B cell (primary cell): ENCODE measurements around the gene AUTS2. TPM values are rescaled to one million over a fixed set of nuclear protein-coding genes. Genes with fewer than 3 reads are reported as not detected.

Source experiments
- ATAC-seq: fragments of 200-7000 bp; cut with Tn5 transposase; one replicate; pipeline ENCODE4 v1.10.0; 2021; ENCODE audit warnings: low read depth, mild to moderate bottlenecking, moderate number of reproducible peaks, moderate library complexity
- CTCF ChIA-PET: fragments of 350-600 bp; sonication (Branson Sonifier 250); formaldehyde crosslinking; loops from one replicate; lab custom pipeline; 2021; ENCODE audit warnings: antibody characterized with exemption, inconsistent platforms; lab: Charles Lee
- POLR2A ChIA-PET: fragments of 350-600 bp; sonication (Branson Sonifier 250); formaldehyde crosslinking; loops from one replicate; lab custom pipeline; 2021; ENCODE audit warnings: antibody characterized with exemption; lab: Charles Lee
- DNase-seq: peaks from one replicate; pipeline ENCODE4 v3.0.0; 2013
- H2AFZ ChIP-seq: 2 replicates; pipeline ENCODE4 v1.6.1; 2012; ENCODE audit warnings: mild to moderate bottlenecking, low read depth, low read length; ENCODE audit not compliant: insufficient read depth, poor library complexity, severe bottlenecking
- H3K27ac ChIP-seq, 2 donors: 1 replicate in 1 of 2; 2 replicates in 1 of 2; pipeline ENCODE4 v1.5.1; 2012 to 2013; ENCODE audit warnings: low read length in 2 of 2, mild to moderate bottlenecking in 2 of 2, moderate library complexity in 1 of 2
- H3K27me3 ChIP-seq, 4 experiments: fragments of 200-600 bp in 1 of 4; sonication (generic) in 1 of 4; replicated peaks in 1 of 4; 1 replicate in 2 of 4; 2 replicates in 2 of 4; pipeline versions ENCODE4 v1.6.1 to v1.7.0; 2013 to 2016; ENCODE audit warnings: low read length in 3 of 4, mild to moderate bottlenecking in 2 of 4, mixed read lengths in 1 of 4, moderate library complexity in 1 of 4; ENCODE audit not compliant: insufficient read depth in 4 of 4, control insufficient read depth in 3 of 4; ENCODE audit errors: control extremely low read depth in 1 of 4
- H3K36me3 ChIP-seq, 2 experiments: replicated peaks in 1 of 2; 1 replicate in 1 of 2; 2 replicates in 1 of 2; pipeline versions ENCODE4 v1.6.1 to v1.7.1; 2013; ENCODE audit warnings: low read length in 1 of 2; ENCODE audit not compliant: insufficient read depth in 2 of 2, control insufficient read depth in 1 of 2; ENCODE audit errors: control extremely low read depth in 1 of 2, extremely low read depth in 1 of 2
- H3K4me1 ChIP-seq, 2 donors: fragments of 200-600 bp in 1 of 2; sonication (generic) in 1 of 2; 1 replicate in 1 of 2; 2 replicates in 1 of 2; pipeline versions ENCODE4 v1.5.1 to v1.6.1; 2013 to 2017; ENCODE audit warnings: low read length in 2 of 2; ENCODE audit not compliant: control insufficient read depth in 2 of 2, insufficient read depth in 2 of 2
- H3K4me2 ChIP-seq: replicated peaks from 2 replicates; pipeline ENCODE3; 2012; ENCODE audit warnings: mild to moderate bottlenecking, low read depth, low read length; ENCODE audit not compliant: poor library complexity, severe bottlenecking
- H3K4me3 ChIP-seq, 5 experiments: fragments of 200-600 bp in 1 of 5; sonication (generic) in 1 of 5; 1 replicate in 3 of 5; 2 replicates in 2 of 5; pipeline versions ENCODE4 v1.5.1 to v1.7.0; 2011 to 2016; ENCODE audit warnings: low read length in 4 of 5, mild to moderate bottlenecking in 4 of 5, low read depth in 2 of 5, control low read depth in 1 of 5, moderate library complexity in 1 of 5; ENCODE audit not compliant: insufficient read depth in 1 of 5; ENCODE audit errors: control extremely low read depth in 1 of 5, extremely low read depth in 1 of 5
- H3K79me2 ChIP-seq: fragments of 200-600 bp; sonication (generic); one replicate; pipeline ENCODE4 v1.6.0; 2016; ENCODE audit warnings: low read length; ENCODE audit not compliant: control insufficient read depth, insufficient read depth
- H3K9ac ChIP-seq: fragments of 200-600 bp; sonication (generic); 2 replicates; pipeline ENCODE4 v1.6.1; 2017; ENCODE audit warnings: mild to moderate bottlenecking, low read length, moderate library complexity
- H3K9me3 ChIP-seq, 3 donors: one replicate each; pipeline versions ENCODE4 v1.6.1 to v1.7.1; 2013; ENCODE audit warnings: low read length in 2 of 3; ENCODE audit not compliant: control insufficient read depth in 2 of 3, insufficient read depth in 1 of 3; ENCODE audit errors: control extremely low read depth in 1 of 3
- H4K20me1 ChIP-seq: 2 replicates; pipeline ENCODE4 v1.6.0; 2012; ENCODE audit warnings: mild to moderate bottlenecking, low read length; ENCODE audit not compliant: insufficient read depth, control insufficient read depth, poor library complexity, severe bottlenecking
- H3K27ac Mint-ChIP-seq: one replicate; pipeline ENCODE4 v1.8.0; 2021; ENCODE audit warnings: mixed read lengths
- H3K27me3 Mint-ChIP-seq: one replicate; pipeline ENCODE4 v1.8.0; 2021; ENCODE audit warnings: mixed read lengths
- H3K4me1 Mint-ChIP-seq: one replicate; pipeline ENCODE4 v1.8.0; 2021; ENCODE audit warnings: mixed read lengths
- H3K4me3 Mint-ChIP-seq: one replicate; pipeline ENCODE4 v1.8.0; 2021; ENCODE audit warnings: mixed read lengths
- H3K9me3 Mint-ChIP-seq: one replicate; pipeline ENCODE4 v1.8.0; 2022; ENCODE audit warnings: mixed read lengths; ENCODE audit not compliant: insufficient read depth
- CTCF ChIP-seq: fragments of 200-600 bp; IDR thresholded peaks from one replicate; pipeline ENCODE4 v1.8.0; 2022; ENCODE audit warnings: antibody characterized with exemption, mild to moderate bottlenecking
- EZH2 ChIP-seq: IDR thresholded peaks from 2 replicates; pipeline ENCODE4 v1.6.1; 2012; ENCODE audit warnings: borderline replicate concordance, low read depth, mild to moderate bottlenecking, moderate library complexity, low read length; ENCODE audit not compliant: insufficient read depth, poor library complexity, severe bottlenecking
- WGBS: methylation state at CpG from one replicate; pipeline ENCODE4 v1.1.5; 2013; ENCODE audit warnings: missing lambda C conversion rate; ENCODE audit not compliant: insufficient coverage; 5-methylcytosine and 5-hydroxymethylcytosine counted together
- intact Hi-C: fragments of 100-400 bp; cut with micrococcal nuclease; formaldehyde crosslinking; loops from one replicate; pipeline ENCODE4 v1.10.0; 2022
- polyA plus RNA-seq: library from polyadenylated mRNA; depleted of rRNA; stranded (reverse); fragments of >200 nt; gene quantifications from 2 replicates; pipeline ENCODE4 v1.2.3, GENCODE V29; 2012
- total RNA-seq, 2 donors: library from RNA; stranded (reverse); fragments of 120-200 nt in 1 of 2; gene quantifications; 1 replicate in 1 of 2; 2 replicates in 1 of 2; pipeline versions ENCODE4 v1.2.3 to v1.2.4, GENCODE V29; 2013 to 2022

Gene AUTS2
- total and polyA plus RNA-seq, 2 donors (not counting 1 experiment from before 2014, with no cell fraction given), result 22.3 to 35.0 TPM

- CTCF ChIA-PET, result no interaction called here
- H3K4me3 Mint-ChIP-seq, result no peak overlapping the region
- WGBS, result no CpG with 5 or more reads among the region's 2 CpGs
Observed at GRCh38 chr7:69817121-69817520, 218.8 kb downstream of the AUTS2 start.

More at GRCh38 chr7:69817121-69817520, 218.8 kb downstream of the AUTS2 start:
- Histone ChIP-seq H3K9ac (no peak overlapping the region), H3K36me3 (no peaks in the 10 kb centered on the region), H3K79me2 (no peaks in the 10 kb centered on the region), H3K27ac (no peak overlapping the region), H3K4me1 (no peaks in the 10 kb centered on the region), H3K4me2 (no peak overlapping the region), H2AFZ (no peak overlapping the region), H3K9me3 (peaks cover 0 to 7% (median 0%) of the 10 kb centered on the region in 3 donors), H3K4me3 (no peak overlapping the region), H4K20me1 (no peaks in the 10 kb centered on the region), H3K27me3 (no peaks in the 10 kb centered on the region)
- H3K9me3 Mint-ChIP-seq, result peaks cover 2% of the 10 kb centered on the region
- POLR2A ChIA-PET, result no interaction called here
- intact Hi-C loops, result no loop called here
- no peak for DNase-seq
- TF ChIP-seq CTCF, result no peak
- TF ChIP-seq EZH2, result no peak
- H3K4me1 Mint-ChIP-seq, result peaks cover 7% of the 10 kb centered on the region
- no peaks in the 10 kb centered on the region for H3K27me3 Mint-ChIP-seq
- ATAC-seq, result no peak
- no peak overlapping the region for H3K27ac Mint-ChIP-seq
